EH (cell line): ENCODE measurements around the gene BIVM.

Experiments used
- DNase-seq: peaks from one replicate; pipeline ENCODE4 v3.0.0-alpha.2; 2015; ENCODE audit warnings: low read depth

The BIVM gene

GRCh38 chr13:102788683-102789082 is 10.2 kb upstream of the BIVM start:
- DNase-seq, result no peak

GRCh38 chr13:102792396-102792795 is 6.5 kb upstream of the BIVM start:
- DNase-seq, result peak; percentile 48

- no peak for DNase-seq
Observed at GRCh38 chr13:102793611-102794355, 5.1 kb upstream of the BIVM start.

GRCh38 chr13:102799426-102800144 is 666 bp downstream of the BIVM start:
- peak; percentile 32 for DNase-seq

GRCh38 chr13:102800145-102801041 is 1.5 kb downstream of the BIVM start:
- DNase-seq, result peak; percentile 79

GRCh38 chr13:102805680-102806079 is 6.8 kb downstream of the BIVM start:
- no peak for DNase-seq

GRCh38 chr13:102807699-102808098 is 8.8 kb downstream of the BIVM start:
- DNase-seq, result no peak

- peak; percentile 11 for DNase-seq
Observed at GRCh38 chr13:102812611-102813287, 13.8 kb downstream of the BIVM start.

- DNase-seq, result no peak
Observed at GRCh38 chr13:102814025-102814607, 15.2 kb downstream of the BIVM start.

GRCh38 chr13:102814793-102815192 is 15.9 kb downstream of the BIVM start:
- DNase-seq, result no peak

- DNase-seq, result no peak
Observed at GRCh38 chr13:102815788-102816187, 16.9 kb downstream of the BIVM start.

GRCh38 chr13:102816708-102817107 is 17.8 kb downstream of the BIVM start:
- DNase-seq, result no peak

- no peak for DNase-seq
Observed at GRCh38 chr13:102817241-102817640, 18.3 kb downstream of the BIVM start.

GRCh38 chr13:102817907-102818306 is 19.0 kb downstream of the BIVM start:
- DNase-seq, result peak; percentile 37

- DNase-seq, result no peak
Observed at GRCh38 chr13:102825400-102825799, 26.5 kb downstream of the BIVM start.

GRCh38 chr13:102825921-102826706 is 27.2 kb downstream of the BIVM start:
- peak; percentile 92 for DNase-seq

GRCh38 chr13:102830646-102831045 is 31.7 kb downstream of the BIVM start:
- DNase-seq, result peak; percentile 8

- no peak for DNase-seq
Observed at GRCh38 chr13:102836471-102836870, 37.6 kb downstream of the BIVM start.

GRCh38 chr13:102838273-102838672 is 39.4 kb downstream of the BIVM start:
- no peak for DNase-seq

- no peak for DNase-seq
Observed at GRCh38 chr13:102838982-102839381, 40.1 kb downstream of the BIVM start.

- peak; percentile 24 for DNase-seq
Observed at GRCh38 chr13:102839462-102839861, 40.5 kb downstream of the BIVM start.
